ENCODE data around the gene NR6A1. TPM values are rescaled to one million over a fixed set of nuclear protein-coding genes. Genes with fewer than 3 reads are reported as not detected.

Gene NR6A1
- total and polyA plus RNA-seq, 2 of the 8 experiments (the other 6 are each of a cell fraction or from before 2014, with no cell fraction given): 93.2 to 237 TPM

- TF ChIP-seq, protein P1, sequence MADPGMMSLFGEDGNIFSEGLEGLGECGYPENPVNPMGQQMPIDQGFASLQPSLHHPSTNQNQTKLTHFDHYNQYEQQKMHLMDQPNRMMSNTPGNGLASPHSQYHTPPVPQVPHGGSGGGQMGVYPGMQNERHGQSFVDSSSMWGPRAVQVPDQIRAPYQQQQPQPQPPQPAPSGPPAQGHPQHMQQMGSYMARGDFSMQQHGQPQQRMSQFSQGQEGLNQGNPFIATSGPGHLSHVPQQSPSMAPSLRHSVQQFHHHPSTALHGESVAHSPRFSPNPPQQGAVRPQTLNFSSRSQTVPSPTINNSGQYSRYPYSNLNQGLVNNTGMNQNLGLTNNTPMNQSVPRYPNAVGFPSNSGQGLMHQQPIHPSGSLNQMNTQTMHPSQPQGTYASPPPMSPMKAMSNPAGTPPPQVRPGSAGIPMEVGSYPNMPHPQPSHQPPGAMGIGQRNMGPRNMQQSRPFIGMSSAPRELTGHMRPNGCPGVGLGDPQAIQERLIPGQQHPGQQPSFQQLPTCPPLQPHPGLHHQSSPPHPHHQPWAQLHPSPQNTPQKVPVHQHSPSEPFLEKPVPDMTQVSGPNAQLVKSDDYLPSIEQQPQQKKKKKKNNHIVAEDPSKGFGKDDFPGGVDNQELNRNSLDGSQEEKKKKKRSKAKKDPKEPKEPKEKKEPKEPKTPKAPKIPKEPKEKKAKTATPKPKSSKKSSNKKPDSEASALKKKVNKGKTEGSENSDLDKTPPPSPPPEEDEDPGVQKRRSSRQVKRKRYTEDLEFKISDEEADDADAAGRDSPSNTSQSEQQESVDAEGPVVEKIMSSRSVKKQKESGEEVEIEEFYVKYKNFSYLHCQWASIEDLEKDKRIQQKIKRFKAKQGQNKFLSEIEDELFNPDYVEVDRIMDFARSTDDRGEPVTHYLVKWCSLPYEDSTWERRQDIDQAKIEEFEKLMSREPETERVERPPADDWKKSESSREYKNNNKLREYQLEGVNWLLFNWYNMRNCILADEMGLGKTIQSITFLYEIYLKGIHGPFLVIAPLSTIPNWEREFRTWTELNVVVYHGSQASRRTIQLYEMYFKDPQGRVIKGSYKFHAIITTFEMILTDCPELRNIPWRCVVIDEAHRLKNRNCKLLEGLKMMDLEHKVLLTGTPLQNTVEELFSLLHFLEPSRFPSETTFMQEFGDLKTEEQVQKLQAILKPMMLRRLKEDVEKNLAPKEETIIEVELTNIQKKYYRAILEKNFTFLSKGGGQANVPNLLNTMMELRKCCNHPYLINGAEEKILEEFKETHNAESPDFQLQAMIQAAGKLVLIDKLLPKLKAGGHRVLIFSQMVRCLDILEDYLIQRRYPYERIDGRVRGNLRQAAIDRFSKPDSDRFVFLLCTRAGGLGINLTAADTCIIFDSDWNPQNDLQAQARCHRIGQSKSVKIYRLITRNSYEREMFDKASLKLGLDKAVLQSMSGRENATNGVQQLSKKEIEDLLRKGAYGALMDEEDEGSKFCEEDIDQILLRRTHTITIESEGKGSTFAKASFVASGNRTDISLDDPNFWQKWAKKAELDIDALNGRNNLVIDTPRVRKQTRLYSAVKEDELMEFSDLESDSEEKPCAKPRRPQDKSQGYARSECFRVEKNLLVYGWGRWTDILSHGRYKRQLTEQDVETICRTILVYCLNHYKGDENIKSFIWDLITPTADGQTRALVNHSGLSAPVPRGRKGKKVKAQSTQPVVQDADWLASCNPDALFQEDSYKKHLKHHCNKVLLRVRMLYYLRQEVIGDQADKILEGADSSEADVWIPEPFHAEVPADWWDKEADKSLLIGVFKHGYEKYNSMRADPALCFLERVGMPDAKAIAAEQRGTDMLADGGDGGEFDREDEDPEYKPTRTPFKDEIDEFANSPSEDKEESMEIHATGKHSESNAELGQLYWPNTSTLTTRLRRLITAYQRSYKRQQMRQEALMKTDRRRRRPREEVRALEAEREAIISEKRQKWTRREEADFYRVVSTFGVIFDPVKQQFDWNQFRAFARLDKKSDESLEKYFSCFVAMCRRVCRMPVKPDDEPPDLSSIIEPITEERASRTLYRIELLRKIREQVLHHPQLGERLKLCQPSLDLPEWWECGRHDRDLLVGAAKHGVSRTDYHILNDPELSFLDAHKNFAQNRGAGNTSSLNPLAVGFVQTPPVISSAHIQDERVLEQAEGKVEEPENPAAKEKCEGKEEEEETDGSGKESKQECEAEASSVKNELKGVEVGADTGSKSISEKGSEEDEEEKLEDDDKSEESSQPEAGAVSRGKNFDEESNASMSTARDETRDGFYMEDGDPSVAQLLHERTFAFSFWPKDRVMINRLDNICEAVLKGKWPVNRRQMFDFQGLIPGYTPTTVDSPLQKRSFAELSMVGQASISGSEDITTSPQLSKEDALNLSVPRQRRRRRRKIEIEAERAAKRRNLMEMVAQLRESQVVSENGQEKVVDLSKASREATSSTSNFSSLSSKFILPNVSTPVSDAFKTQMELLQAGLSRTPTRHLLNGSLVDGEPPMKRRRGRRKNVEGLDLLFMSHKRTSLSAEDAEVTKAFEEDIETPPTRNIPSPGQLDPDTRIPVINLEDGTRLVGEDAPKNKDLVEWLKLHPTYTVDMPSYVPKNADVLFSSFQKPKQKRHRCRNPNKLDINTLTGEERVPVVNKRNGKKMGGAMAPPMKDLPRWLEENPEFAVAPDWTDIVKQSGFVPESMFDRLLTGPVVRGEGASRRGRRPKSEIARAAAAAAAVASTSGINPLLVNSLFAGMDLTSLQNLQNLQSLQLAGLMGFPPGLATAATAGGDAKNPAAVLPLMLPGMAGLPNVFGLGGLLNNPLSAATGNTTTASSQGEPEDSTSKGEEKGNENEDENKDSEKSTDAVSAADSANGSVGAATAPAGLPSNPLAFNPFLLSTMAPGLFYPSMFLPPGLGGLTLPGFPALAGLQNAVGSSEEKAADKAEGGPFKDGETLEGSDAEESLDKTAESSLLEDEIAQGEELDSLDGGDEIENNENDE (IDR thresholded peaks at IDR 0.05; ENCODE audit: insufficient replicate concordance, low read length): no peak
- TF ChIP-seq, protein P2, sequence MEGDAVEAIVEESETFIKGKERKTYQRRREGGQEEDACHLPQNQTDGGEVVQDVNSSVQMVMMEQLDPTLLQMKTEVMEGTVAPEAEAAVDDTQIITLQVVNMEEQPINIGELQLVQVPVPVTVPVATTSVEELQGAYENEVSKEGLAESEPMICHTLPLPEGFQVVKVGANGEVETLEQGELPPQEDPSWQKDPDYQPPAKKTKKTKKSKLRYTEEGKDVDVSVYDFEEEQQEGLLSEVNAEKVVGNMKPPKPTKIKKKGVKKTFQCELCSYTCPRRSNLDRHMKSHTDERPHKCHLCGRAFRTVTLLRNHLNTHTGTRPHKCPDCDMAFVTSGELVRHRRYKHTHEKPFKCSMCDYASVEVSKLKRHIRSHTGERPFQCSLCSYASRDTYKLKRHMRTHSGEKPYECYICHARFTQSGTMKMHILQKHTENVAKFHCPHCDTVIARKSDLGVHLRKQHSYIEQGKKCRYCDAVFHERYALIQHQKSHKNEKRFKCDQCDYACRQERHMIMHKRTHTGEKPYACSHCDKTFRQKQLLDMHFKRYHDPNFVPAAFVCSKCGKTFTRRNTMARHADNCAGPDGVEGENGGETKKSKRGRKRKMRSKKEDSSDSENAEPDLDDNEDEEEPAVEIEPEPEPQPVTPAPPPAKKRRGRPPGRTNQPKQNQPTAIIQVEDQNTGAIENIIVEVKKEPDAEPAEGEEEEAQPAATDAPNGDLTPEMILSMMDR (IDR thresholded peaks at IDR 0.05; ENCODE audit: control extremely low read depth in 1 of 3, insufficient read depth in 1 of 3, low read depth in 1 of 3, low read length in 3 of 3): peak in 2 of 3 experiments; percentile 64 to 69; a peak in 3 of 4 replicates
- TF ChIP-seq CHD2 (IDR thresholded peaks at IDR 0.05; ENCODE audit: low read length): 0 out of 2 replicates have a peak, but pooled peaks have one; percentile 15
Observed at GRCh38 chr9:124475158-124475867, 295.8 kb downstream of the NR6A1 start (continued).

All from H1 (cell line).